HG03457 (cell line): Measurements from ENCODE around the gene SRGAP2C.
A peak's percentile ranks its signal among the peaks of the same experiment; 100 is the strongest.
"Not testable (repeated sequence)": the region's sequence is repeated elsewhere in the genome, so short reads cannot be mapped to it uniquely, and the experiment has no call there.

Source experiments
- ATAC-seq: cut with Tn5 transposase; IDR thresholded peaks from one replicate; pipeline ENCODE4 v1.9.1; 2021; ENCODE audit warnings: moderate number of reproducible peaks; ENCODE audit not compliant: unreplicated experiment

The SRGAP2C gene

GRCh38 chr1:121226295-121226904 is 41.6 kb downstream of the SRGAP2C start:
- not testable (repeated sequence) for ATAC-seq

GRCh38 chr1:121226925-121227324 is 42.1 kb downstream of the SRGAP2C start:
- ATAC-seq = not testable (repeated sequence)

GRCh38 chr1:121227544-121228330 is 43.0 kb downstream of the SRGAP2C start:
- not testable (repeated sequence) for ATAC-seq

- not testable (repeated sequence) for ATAC-seq
Measured at GRCh38 chr1:121230636-121231035, 45.9 kb downstream of the SRGAP2C start.

- not testable (repeated sequence) for ATAC-seq
Measured at GRCh38 chr1:121232445-121233125, 47.8 kb downstream of the SRGAP2C start.

GRCh38 chr1:121234090-121234759 is 49.5 kb downstream of the SRGAP2C start:
- not testable (repeated sequence) for ATAC-seq

GRCh38 chr1:121238384-121238783 is 53.6 kb downstream of the SRGAP2C start:
- ATAC-seq = peak; percentile 64

GRCh38 chr1:121243913-121244312 is 59.1 kb downstream of the SRGAP2C start:
- not testable (repeated sequence) for ATAC-seq

GRCh38 chr1:121246399-121246798 is 61.6 kb downstream of the SRGAP2C start:
- not testable (repeated sequence) for ATAC-seq

- not testable (repeated sequence) for ATAC-seq
Measured at GRCh38 chr1:121252656-121253055, 67.9 kb downstream of the SRGAP2C start.

GRCh38 chr1:121254618-121255017 is 69.8 kb downstream of the SRGAP2C start:
- not testable (repeated sequence) for ATAC-seq

GRCh38 chr1:121257632-121258031 is 72.9 kb downstream of the SRGAP2C start:
- ATAC-seq = not testable (repeated sequence)

GRCh38 chr1:121258134-121258533 is 73.4 kb downstream of the SRGAP2C start:
- ATAC-seq = not testable (repeated sequence)

GRCh38 chr1:121260205-121260604 is 75.4 kb downstream of the SRGAP2C start:
- not testable (repeated sequence) for ATAC-seq

- ATAC-seq = not testable (repeated sequence)
Measured at GRCh38 chr1:121262163-121262562, 77.4 kb downstream of the SRGAP2C start.

- peak; percentile 74 for ATAC-seq
Measured at GRCh38 chr1:121263789-121264244, 79.0 kb downstream of the SRGAP2C start.

GRCh38 chr1:121267072-121267471 is 82.3 kb downstream of the SRGAP2C start:
- ATAC-seq = not testable (repeated sequence)

GRCh38 chr1:121269309-121269708 is 84.5 kb downstream of the SRGAP2C start:
- ATAC-seq = not testable (repeated sequence)

- not testable (repeated sequence) for ATAC-seq
Measured at GRCh38 chr1:121269973-121270372, 85.2 kb downstream of the SRGAP2C start.

- ATAC-seq = peak; percentile 43
Measured at GRCh38 chr1:121271143-121271715, 86.5 kb downstream of the SRGAP2C start.
